Measurements from ENCODE around the gene BNIP3. TPM values are rescaled to one million over a fixed set of nuclear protein-coding genes. Genes with fewer than 3 reads are reported as not detected.
"Not testable (repeated sequence)": the region's sequence is repeated elsewhere in the genome, so short reads cannot be mapped to it uniquely, and the experiment has no call there.

BNIP3 gene
- total RNA-seq, 1 donor from 2014 or later, result 112 TPM

GRCh38 chr10:131994435-131994834, 12.7 kb upstream of the BNIP3 start:
- TF ChIP-seq, protein P1, sequence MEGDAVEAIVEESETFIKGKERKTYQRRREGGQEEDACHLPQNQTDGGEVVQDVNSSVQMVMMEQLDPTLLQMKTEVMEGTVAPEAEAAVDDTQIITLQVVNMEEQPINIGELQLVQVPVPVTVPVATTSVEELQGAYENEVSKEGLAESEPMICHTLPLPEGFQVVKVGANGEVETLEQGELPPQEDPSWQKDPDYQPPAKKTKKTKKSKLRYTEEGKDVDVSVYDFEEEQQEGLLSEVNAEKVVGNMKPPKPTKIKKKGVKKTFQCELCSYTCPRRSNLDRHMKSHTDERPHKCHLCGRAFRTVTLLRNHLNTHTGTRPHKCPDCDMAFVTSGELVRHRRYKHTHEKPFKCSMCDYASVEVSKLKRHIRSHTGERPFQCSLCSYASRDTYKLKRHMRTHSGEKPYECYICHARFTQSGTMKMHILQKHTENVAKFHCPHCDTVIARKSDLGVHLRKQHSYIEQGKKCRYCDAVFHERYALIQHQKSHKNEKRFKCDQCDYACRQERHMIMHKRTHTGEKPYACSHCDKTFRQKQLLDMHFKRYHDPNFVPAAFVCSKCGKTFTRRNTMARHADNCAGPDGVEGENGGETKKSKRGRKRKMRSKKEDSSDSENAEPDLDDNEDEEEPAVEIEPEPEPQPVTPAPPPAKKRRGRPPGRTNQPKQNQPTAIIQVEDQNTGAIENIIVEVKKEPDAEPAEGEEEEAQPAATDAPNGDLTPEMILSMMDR (IDR thresholded peaks at IDR 0.05; ENCODE audit: insufficient read depth, low read depth, low read length), result no peak
- TF ChIP-seq EZH2 (IDR thresholded peaks at IDR 0.05; ENCODE audit: insufficient read depth, low read length), result no peak
- H3K27ac Mint-ChIP-seq (ENCODE audit: unreplicated experiment), result no peak overlapping the region
- FAIRE-seq, result no peak

GRCh38 chr10:131993275-131993674, 11.6 kb upstream of the BNIP3 start:
- Histone ChIP-seq H3K4me1 (ENCODE audit: insufficient read depth, low read length) (no peaks in the 10 kb centered on the region), H3K4me3 (ENCODE audit: insufficient read depth, low read depth, low read length) (no peak overlapping the region), H3K9ac (ENCODE audit: low read length) (no peak overlapping the region), H3K9me3 (ENCODE audit: insufficient read depth, low read depth, low read length) (no peaks in the 10 kb centered on the region), H3K4me2 (ENCODE audit: low read length) (no peak overlapping the region), H3K36me3 (ENCODE audit: insufficient read depth, low read length) (no peaks in the 10 kb centered on the region), H4K20me1 (ENCODE audit: insufficient read depth, low read length) (no peaks in the 10 kb centered on the region), H2AFZ (ENCODE audit: low read depth, low read length) (no peak overlapping the region), H3K27me3 (ENCODE audit: insufficient read depth, low read length) (peaks cover 4% of the 10 kb centered on the region), H3K27ac (ENCODE audit: low read depth, low read length) (no peak overlapping the region), H3K79me2 (ENCODE audit: insufficient read depth, low read length) (no peaks in the 10 kb centered on the region)
- FAIRE-seq (no peak), DNase-seq (ENCODE audit: low read depth) (no peak)
- H3K36me3 Mint-ChIP-seq (ENCODE audit: low read depth, unreplicated experiment), result no peaks in the 10 kb centered on the region
- peaks cover 18% of the 10 kb centered on the region for H3K27me3 Mint-ChIP-seq (ENCODE audit: low read depth, unreplicated experiment)
- TF ChIP-seq, protein P1 (IDR thresholded peaks at IDR 0.05; ENCODE audit: insufficient read depth, low read depth, low read length), result no peak
- no peak for TF ChIP-seq EZH2 (IDR thresholded peaks at IDR 0.05; ENCODE audit: insufficient read depth, low read length)
- no peak overlapping the region for H3K27ac Mint-ChIP-seq (ENCODE audit: unreplicated experiment)
- no peak overlapping the region for H3K4me3 Mint-ChIP-seq (ENCODE audit: unreplicated experiment)
- peaks cover 8% of the 10 kb centered on the region for H3K4me1 Mint-ChIP-seq (ENCODE audit: low read depth, unreplicated experiment)
- H3K9me3 Mint-ChIP-seq (ENCODE audit: unreplicated experiment), result no peaks in the 10 kb centered on the region

More at GRCh38 chr10:131994435-131994834, 12.7 kb upstream of the BNIP3 start:
- Mint-ChIP-seq H3K4me1 (ENCODE audit: low read depth, unreplicated experiment) (peaks cover 8% of the 10 kb centered on the region), H3K4me3 (ENCODE audit: unreplicated experiment) (no peak overlapping the region), H3K9me3 (ENCODE audit: unreplicated experiment) (no peaks in the 10 kb centered on the region), H3K36me3 (ENCODE audit: low read depth, unreplicated experiment) (no peaks in the 10 kb centered on the region), H3K27me3 (ENCODE audit: low read depth, unreplicated experiment) (peaks cover 20% of the 10 kb centered on the region)
- Histone ChIP-seq H3K4me1 (ENCODE audit: insufficient read depth, low read length) (no peaks in the 10 kb centered on the region), H3K4me2 (ENCODE audit: low read length) (no peak overlapping the region), H3K9me3 (ENCODE audit: insufficient read depth, low read depth, low read length) (no peaks in the 10 kb centered on the region), H3K27ac (ENCODE audit: low read depth, low read length) (no peak overlapping the region), H3K9ac (ENCODE audit: low read length) (no peak overlapping the region), H3K4me3 (ENCODE audit: insufficient read depth, low read depth, low read length) (no peak overlapping the region), H3K27me3 (ENCODE audit: insufficient read depth, low read length) (peaks cover 4% of the 10 kb centered on the region), H3K79me2 (ENCODE audit: insufficient read depth, low read length) (no peaks in the 10 kb centered on the region), H2AFZ (ENCODE audit: low read depth, low read length) (no peak overlapping the region), H4K20me1 (ENCODE audit: insufficient read depth, low read length) (no peaks in the 10 kb centered on the region), H3K36me3 (ENCODE audit: insufficient read depth, low read length) (no peaks in the 10 kb centered on the region)
- DNase-seq (ENCODE audit: low read depth), result no peak

DNA sequence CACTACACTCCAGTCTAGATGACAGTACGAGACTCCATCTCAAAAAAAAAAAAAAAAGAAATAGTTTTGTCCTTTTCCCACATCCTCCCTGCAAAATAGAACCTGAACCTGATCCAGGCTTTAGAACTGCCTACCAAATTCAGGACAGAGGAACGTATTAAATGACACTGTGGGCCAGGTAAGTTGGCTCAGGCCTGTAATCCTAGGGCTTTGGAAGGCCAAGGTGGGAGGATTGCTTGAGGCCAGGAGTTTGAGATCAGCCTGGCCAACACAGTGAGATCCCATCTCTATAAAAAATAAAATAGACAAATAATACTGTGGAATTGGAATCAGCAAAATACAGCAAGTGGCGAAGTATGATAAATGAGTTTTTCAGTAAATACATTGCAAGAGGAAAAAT, 10.0 kb upstream of the BNIP3 start:
- no peak overlapping the region for H3K27ac Mint-ChIP-seq (ENCODE audit: unreplicated experiment)

GRCh38 chr10:131987786-131988185, 6.1 kb upstream of the BNIP3 start:
- not testable (repeated sequence) for H3K9me3 ChIP-seq (ENCODE audit: insufficient read depth, low read depth, low read length); H3K4me3 ChIP-seq (ENCODE audit: insufficient read depth, low read depth, low read length); H2AFZ ChIP-seq (ENCODE audit: low read depth, low read length); H3K27ac ChIP-seq (ENCODE audit: low read depth, low read length); H3K36me3 ChIP-seq (ENCODE audit: insufficient read depth, low read length); H3K27ac Mint-ChIP-seq (ENCODE audit: unreplicated experiment); H3K4me1 Mint-ChIP-seq (ENCODE audit: low read depth, unreplicated experiment); H3K4me2 ChIP-seq (ENCODE audit: low read length); FAIRE-seq; H3K9ac ChIP-seq (ENCODE audit: low read length); H3K27me3 ChIP-seq (ENCODE audit: insufficient read depth, low read length); H3K4me3 Mint-ChIP-seq (ENCODE audit: unreplicated experiment); H4K20me1 ChIP-seq (ENCODE audit: insufficient read depth, low read length); H3K36me3 Mint-ChIP-seq (ENCODE audit: low read depth, unreplicated experiment); H3K9me3 Mint-ChIP-seq (ENCODE audit: unreplicated experiment); H3K79me2 ChIP-seq (ENCODE audit: insufficient read depth, low read length); H3K4me1 ChIP-seq (ENCODE audit: insufficient read depth, low read length); H3K27me3 Mint-ChIP-seq (ENCODE audit: low read depth, unreplicated experiment); DNase-seq (ENCODE audit: low read depth)

More for the DNA sequence above, 10.0 kb upstream of the BNIP3 start:
- no peaks in the 10 kb centered on the region for H3K79me2 ChIP-seq (ENCODE audit: insufficient read depth, low read length)
- no peak overlapping the region for H2AFZ ChIP-seq (ENCODE audit: low read depth, low read length)
- no peak for FAIRE-seq
- peaks cover 18% of the 10 kb centered on the region for H3K27me3 Mint-ChIP-seq (ENCODE audit: low read depth, unreplicated experiment)
- no peaks in the 10 kb centered on the region for H3K36me3 ChIP-seq (ENCODE audit: insufficient read depth, low read length)
- H3K9me3 Mint-ChIP-seq (ENCODE audit: unreplicated experiment), result no peaks in the 10 kb centered on the region
- no peaks in the 10 kb centered on the region for H3K4me1 Mint-ChIP-seq (ENCODE audit: low read depth, unreplicated experiment)
- no peak overlapping the region for H3K27ac ChIP-seq (ENCODE audit: low read depth, low read length)
- H3K36me3 Mint-ChIP-seq (ENCODE audit: low read depth, unreplicated experiment), result peaks cover 3% of the 10 kb centered on the region
- H3K27me3 ChIP-seq (ENCODE audit: insufficient read depth, low read length), result peaks cover 4% of the 10 kb centered on the region
- TF ChIP-seq EZH2 (IDR thresholded peaks at IDR 0.05; ENCODE audit: insufficient read depth, low read length), result no peak
- TF ChIP-seq, protein P1 (IDR thresholded peaks at IDR 0.05; ENCODE audit: insufficient read depth, low read depth, low read length), result no peak
- no peaks in the 10 kb centered on the region for H4K20me1 ChIP-seq (ENCODE audit: insufficient read depth, low read length)
- DNase-seq (ENCODE audit: low read depth), result no peak
- H3K4me2 ChIP-seq (ENCODE audit: low read length), result no peak overlapping the region
- H3K4me1 ChIP-seq (ENCODE audit: insufficient read depth, low read length), result no peaks in the 10 kb centered on the region
- no peak overlapping the region for H3K9ac ChIP-seq (ENCODE audit: low read length)
- H3K4me3 ChIP-seq (ENCODE audit: insufficient read depth, low read depth, low read length), result no peak overlapping the region
- H3K4me3 Mint-ChIP-seq (ENCODE audit: unreplicated experiment), result no peak overlapping the region
- no peaks in the 10 kb centered on the region for H3K9me3 ChIP-seq (ENCODE audit: insufficient read depth, low read depth, low read length)

All from astrocyte (in vitro differentiated cells and primary cell).